Activated CD4-positive, CD25-positive, alpha-beta regulatory T cell treated with anti-CD3 and anti-CD28 coated beads, Interleukin-2, amount 50 U/mL, for 72 hours (primary cell): ENCODE results near the gene GPC1.
A peak's percentile ranks its signal among the peaks of the same experiment; 100 is the strongest.

ENCODE experiments used
- DNase-seq: peaks from one replicate; pipeline ENCODE4 v3.0.0; 2021

GPC1 gene

DNA sequence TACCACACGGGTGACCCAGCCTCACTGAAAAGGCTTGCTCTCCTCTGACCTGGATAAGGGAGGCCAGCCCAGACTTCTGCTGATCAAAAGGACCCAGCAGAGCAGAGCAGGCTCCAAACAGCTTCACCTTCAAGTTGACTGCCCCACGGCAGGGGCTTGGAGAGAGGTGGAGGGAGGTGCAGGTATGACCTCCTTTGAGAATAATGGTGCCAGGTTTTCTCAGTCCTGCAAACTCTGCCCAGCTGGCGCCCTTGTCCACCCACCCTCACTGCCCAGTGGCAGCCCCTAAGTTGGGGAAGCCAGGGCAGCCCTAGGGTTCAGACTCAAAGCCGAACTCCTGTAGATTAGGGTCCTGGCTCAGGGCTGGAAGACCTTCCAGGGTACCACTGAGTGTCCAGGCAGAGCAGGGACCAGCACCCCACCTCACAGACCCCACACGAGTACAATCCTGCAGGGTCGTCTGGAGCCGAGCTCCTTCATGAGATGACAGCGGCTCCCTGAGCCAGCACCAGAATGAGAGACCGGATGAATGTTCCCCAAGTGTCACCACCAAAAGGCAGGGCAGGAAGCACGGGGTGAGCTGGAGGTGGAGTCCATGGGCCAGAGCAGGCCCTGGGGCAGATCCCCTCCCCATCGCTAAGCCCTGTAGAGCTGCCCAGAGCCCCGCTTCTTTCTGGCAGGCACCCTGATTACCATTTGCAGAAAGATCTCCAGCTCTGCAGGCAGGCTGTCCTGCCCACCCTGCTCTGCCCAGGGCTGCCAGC is 3.6 kb upstream of the GPC1 start:
- DNase-seq: peak; percentile 18

DNA sequence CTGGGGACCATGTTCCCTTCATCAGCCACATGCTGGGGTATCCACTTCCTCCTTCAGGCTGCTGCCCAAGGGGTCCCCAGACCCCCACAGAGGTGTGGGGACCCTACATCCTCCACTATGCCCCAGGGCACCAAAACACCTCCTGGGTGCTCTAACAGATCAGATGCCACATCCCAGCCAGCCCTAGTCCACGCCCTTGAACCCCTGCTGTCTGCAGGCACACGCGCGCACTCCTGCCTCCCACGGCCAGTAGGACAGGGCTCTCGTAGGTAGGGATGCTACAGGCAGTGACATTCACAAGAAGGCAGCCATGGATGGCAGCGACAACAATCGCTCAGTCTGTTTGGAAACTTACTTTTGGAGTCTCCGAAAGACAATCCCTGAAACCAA is 3.0 kb upstream of the GPC1 start:
- DNase-seq: peak; percentile 9

GRCh38 chr2:240432820-240433801 is 2.4 kb upstream of the GPC1 start:
- peak; percentile 28 for DNase-seq

DNA sequence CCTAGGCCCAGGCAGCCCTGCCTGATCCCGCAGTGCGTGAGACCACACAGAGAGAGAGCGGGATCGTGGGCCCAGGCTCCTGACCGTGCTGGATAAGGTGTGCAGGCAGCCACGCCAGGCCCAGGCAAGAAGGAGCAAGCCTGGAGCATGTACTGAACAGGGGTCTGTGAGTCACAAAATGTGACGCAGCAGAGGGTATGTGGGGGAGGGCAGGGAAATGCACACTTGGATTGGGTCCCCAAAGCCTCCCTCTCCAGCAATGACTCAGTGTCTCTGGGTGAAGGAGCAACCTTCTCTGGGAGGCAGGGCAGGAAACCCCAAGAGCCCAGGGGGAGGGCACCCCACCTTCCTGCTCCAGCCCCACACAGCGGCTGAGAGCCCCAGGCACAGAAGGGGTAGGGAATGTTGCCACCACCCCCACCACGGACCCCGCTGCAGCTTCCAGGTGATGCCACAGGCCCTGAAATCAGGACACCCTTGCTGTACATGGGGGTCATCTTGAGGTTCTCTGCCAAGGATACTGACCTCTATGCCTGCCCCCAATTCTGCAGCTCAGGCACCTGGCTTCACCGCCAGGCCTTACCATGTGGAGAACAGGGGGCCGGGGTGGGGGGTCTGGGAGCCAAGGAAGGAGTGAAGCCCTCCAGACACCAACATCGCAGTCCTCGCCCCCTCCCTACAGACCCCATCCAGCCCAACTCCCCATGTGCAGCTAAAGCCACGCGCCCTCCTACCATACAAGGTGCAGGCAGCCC is 1.3 kb upstream of the GPC1 start:
- DNase-seq: peak; percentile 26

DNA sequence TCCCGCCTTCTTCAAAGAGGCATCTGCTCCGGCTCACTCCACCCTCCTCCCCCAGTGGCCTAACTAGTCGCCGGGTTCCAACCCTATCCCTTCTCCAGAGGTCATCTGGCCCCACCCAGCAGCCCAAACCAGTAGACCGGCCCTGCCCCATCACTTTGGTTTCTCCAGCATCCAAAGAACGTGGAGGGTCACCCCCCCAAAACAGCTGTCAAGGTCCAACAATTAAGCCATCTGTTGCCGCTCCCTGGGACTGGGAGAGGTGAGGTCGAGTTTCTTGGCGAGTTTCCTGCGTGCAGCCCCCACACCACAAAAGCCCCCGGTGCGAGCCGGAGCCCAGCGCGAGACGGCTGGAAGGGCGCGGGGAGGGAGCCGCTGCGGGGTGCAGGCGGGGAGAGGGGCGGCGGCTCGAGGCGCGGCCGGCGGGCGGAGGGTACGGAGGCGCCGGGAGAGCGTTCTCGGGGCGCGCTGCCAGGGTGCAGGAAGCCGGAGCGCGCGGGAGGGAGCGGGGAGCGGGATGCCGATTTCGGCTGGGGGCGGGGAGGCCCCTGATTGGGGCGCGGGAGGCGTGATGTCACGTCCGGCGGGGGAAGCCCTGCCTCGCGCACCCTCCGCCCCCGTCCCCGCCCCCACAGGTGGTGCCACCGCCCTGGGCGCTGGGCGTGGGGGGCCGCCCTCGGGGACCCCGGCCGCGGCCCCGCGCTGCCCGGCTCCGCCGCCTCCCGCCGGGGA is 571 bp upstream of the GPC1 start:
- peak; percentile 81 for DNase-seq

DNA sequence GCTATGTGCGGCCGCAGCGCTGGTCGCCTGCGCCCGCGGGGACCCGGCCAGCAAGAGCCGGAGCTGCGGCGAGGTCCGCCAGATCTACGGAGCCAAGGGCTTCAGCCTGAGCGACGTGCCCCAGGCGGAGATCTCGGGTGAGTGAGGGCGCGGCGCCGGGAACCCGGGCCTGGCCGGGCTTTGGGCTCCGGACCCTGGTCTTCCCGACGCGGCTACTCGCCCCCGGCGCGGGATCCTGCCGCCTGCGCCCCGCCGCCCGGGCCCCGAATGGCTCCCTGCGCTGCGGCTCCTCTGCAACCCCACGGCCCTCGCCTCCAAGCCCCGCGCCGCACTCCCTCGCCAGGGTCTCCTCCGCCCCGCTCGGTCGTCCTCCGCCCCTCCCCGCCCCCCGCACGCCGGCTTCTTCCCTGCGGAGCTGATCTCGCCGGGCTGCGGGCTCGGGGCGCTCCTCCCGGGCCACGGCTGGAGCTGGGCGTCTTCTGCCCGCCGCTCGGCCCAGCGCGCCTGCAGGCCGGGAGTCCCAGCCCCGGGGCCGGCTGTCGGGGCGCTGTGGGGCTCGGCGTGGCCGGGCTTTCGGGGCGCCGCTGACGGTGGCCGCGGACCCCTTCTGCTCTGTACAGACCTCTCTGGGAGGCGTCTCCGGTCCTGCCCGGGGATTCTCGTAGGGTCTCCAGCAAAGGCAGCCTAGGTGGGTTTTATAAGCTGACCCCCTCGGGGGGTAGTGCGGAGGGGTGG is 652 bp downstream of the GPC1 start:
- DNase-seq: peak; percentile 27

GRCh38 chr2:240436683-240437550 is 1.5 kb downstream of the GPC1 start:
- DNase-seq: peak; percentile 21

GRCh38 chr2:240437551-240437860 is 2.0 kb downstream of the GPC1 start:
- peak; percentile 25 for DNase-seq

GRCh38 chr2:240437861-240438809 is 2.7 kb downstream of the GPC1 start:
- DNase-seq: peak; percentile 73

DNA sequence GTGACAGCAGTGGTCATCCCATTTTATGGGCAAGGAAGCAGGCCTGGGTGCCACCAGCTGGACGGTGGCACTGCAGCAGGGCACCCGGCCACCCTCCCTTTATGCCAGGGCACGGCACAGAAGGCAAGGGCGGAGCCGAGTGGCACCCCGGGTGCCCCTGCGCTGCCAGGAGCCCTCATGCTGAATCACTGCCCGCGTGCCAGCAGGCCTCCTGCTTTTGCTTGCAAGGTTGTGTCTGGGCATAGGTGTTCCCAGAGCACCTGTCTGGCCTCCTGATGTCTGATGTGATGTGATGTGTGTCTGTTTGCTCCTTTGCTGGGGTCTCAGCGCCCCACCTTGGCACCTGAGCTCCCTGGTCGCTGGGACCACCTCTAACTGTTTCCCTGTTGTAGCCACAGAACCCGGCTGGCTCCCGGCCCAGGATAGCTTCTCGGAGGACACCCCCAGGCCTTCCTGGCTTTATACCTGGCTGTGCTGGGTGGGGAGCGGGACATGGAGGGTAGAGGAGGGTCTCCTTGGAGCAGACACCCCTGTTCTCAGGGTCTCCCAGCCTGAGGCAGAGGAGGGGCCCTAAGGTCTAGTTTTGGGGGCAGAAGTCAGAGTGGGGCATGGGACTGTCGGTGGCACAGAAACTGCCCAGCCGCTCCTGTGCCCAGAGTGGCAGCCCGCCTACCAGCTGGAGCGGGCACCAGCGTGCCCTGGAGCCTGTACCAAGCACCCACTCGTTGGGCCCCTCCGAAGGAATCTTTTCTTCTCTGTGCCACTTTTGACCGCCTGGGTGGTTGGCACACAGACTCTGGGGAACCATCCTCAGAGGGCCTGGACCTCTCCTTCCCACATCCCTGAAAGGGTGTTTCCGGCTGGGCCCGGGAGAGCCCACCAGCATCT is 3.6 kb downstream of the GPC1 start:
- no peak for DNase-seq

- no peak for DNase-seq
Measured at GRCh38 chr2:240439698-240440151, 4.3 kb downstream of the GPC1 start.

- no peak for DNase-seq
Measured at GRCh38 chr2:240440251-240440650, 4.8 kb downstream of the GPC1 start.

DNA sequence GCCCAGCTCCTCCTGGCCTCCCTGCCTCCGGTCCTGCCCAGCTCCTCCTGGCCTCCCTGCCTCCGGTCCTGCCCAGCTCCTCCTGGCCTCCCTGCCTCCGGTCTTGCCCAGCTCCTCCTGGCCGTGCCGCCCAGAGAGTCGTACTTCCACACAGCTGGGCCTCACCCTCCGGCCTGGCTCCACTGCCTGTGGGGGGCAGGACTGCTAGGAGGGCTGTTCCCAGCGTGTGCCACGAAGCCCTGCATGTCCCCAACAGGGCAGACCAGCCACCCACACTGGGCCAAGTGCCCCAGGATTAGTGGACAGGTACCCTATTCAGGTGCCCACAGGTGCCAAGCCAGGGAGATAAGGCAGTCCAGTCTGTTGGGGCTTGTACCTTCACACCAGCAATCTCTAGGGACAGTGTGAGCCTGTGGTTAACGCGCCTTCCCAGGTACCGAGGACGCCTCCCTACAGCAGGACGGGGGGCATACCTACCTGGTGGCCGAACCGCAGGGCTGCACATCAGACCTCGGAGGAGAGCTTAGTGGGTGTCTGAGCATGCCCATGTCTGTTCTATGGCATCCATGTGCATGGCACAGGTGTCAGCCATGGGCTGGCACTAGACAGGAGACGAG is 5.3 kb downstream of the GPC1 start:
- DNase-seq: no peak

GRCh38 chr2:240441326-240441992 is 6.0 kb downstream of the GPC1 start:
- DNase-seq: no peak

- no peak for DNase-seq
Measured at GRCh38 chr2:240441993-240442411, 6.5 kb downstream of the GPC1 start.

DNA sequence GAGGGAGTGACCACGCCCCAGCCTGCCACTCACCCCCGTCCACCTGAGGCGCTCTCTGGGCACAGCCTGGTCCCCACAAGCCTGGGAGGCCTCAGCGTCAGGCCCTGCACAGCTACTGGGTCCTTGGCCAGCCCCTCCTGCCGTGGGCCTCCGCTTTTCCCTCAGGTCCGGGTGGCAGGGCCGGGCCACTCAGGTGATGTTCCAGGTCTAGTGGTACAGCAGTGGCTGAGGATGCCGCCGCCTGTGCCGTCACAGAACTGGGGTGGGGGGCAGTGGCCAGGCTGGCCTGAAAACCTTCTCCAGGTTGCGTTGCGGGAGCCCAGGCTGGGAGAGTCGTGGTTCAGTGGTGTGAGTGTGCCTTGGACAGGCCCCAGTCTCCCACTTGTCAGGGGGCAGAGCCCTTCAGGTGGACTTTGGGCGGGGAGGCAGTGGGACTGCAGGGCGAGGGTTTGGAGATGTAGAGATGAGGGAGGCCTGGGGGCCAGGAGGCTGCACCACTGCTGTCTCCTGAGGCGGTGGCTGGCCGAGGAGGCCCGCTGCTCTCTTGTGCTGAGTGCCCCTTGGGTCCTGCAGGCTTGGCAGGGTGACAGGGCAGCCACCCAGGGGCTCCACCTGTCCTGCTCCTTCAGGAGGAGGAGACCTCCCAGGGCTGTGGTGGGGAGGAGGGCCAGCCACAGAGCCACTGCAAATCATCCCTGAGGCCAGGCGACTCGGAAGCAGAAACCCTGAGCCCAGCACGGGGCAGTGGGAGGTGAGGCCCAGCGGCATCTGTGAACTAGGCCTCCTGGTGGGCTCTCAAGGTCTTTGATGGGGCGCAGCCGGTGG is 7.6 kb downstream of the GPC1 start:
- no peak for DNase-seq
